ENCODE measurements around the gene ZNF618. TPM values are rescaled to one million over a fixed set of nuclear protein-coding genes. Genes with fewer than 3 reads are reported as not detected.

The ZNF618 gene
- total RNA-seq, 1 experiment from 2014 or later, result 1.8 TPM

DNA sequence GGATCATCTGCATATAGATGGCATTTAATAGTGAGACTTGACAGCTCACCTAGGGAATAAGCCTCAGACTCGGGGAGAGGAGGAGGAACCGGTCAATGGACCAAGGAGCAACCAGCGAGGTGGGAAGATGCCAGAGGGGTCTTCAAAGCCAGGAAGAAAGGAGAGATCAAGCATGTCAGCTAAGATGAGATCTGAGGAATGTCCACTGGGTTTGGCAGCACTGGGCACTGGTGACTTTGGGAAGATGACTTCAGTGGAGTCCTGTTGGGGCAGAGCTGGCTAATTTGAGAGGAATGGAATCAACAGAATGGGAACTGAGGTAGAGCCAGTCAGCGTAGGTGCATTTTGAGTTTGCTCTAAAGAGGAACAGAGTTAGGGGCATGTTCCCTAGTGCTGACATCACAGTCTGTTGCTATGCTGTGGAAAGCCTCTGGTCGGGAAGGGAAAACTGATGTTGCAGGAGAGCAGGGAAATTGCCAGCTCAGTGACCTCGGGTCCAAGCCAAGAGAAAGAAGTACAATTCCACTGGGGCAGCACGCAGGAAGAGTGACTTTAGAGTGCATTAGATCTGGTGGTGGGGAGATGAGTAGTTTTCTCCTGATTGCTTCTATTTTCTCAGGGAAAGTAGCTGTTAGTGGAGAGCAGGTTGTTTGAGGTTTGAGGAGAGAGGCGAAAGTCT lies 56.9 kb downstream of the ZNF618 start:
- no peak for TF ChIP-seq CTCF (IDR thresholded peaks at IDR 0.05)
- TF ChIP-seq TCF7L2 (IDR thresholded peaks at IDR 0.05; ENCODE audit: low read depth, low read length), result no peak
- TF ChIP-seq SIN3A (IDR thresholded peaks at IDR 0.05; ENCODE audit: borderline replicate concordance, insufficient read depth, low read depth, low read length), result no peak
- TF ChIP-seq POLR2AphosphoS5 (IDR thresholded peaks at IDR 0.05; ENCODE audit: low read depth, low read length), result no peak
- TF ChIP-seq, protein P1, sequence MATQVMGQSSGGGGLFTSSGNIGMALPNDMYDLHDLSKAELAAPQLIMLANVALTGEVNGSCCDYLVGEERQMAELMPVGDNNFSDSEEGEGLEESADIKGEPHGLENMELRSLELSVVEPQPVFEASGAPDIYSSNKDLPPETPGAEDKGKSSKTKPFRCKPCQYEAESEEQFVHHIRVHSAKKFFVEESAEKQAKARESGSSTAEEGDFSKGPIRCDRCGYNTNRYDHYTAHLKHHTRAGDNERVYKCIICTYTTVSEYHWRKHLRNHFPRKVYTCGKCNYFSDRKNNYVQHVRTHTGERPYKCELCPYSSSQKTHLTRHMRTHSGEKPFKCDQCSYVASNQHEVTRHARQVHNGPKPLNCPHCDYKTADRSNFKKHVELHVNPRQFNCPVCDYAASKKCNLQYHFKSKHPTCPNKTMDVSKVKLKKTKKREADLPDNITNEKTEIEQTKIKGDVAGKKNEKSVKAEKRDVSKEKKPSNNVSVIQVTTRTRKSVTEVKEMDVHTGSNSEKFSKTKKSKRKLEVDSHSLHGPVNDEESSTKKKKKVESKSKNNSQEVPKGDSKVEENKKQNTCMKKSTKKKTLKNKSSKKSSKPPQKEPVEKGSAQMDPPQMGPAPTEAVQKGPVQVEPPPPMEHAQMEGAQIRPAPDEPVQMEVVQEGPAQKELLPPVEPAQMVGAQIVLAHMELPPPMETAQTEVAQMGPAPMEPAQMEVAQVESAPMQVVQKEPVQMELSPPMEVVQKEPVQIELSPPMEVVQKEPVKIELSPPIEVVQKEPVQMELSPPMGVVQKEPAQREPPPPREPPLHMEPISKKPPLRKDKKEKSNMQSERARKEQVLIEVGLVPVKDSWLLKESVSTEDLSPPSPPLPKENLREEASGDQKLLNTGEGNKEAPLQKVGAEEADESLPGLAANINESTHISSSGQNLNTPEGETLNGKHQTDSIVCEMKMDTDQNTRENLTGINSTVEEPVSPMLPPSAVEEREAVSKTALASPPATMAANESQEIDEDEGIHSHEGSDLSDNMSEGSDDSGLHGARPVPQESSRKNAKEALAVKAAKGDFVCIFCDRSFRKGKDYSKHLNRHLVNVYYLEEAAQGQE (IDR thresholded peaks at IDR 0.05; ENCODE audit: insufficient read depth in 1 of 2, low read depth in 2 of 2, low read length in 1 of 2), result no peak
- H3K27me3 ChIP-seq (ENCODE audit: control insufficient read depth, insufficient read depth, low read length), result no peaks in the 10 kb centered on the region
- no peaks in the 10 kb centered on the region for H3K4me1 ChIP-seq (ENCODE audit: control insufficient read depth, insufficient read depth, low read length)
- ATAC-seq (no peak), DNase-seq (ENCODE audit: low read depth, low spot score) (no peak)
- in situ Hi-C loops (cut with HindIII; ENCODE audit: low pct_unique_long_range_greater_than_20kb, low sequenced_read_pairs), result no loop called here
- ChIA-PET POLR2A (no interaction called here), CTCF (no interaction called here)
- BruUV-seq (replicated peaks), result no TSS peak
- intact Hi-C loops (cut with micrococcal nuclease; ENCODE audit: unreplicated experiment), result no loop called here
- no peaks in the 10 kb centered on the region for H3K36me3 ChIP-seq (ENCODE audit: control insufficient read depth, insufficient read depth, low read length)
- H3K27ac ChIP-seq (ENCODE audit: low read length), result no peak overlapping the region
- no peak overlapping the region for H3K4me3 ChIP-seq (ENCODE audit: low read depth in 2 of 2, low read length in 2 of 2)
- H3K9me3 ChIP-seq (ENCODE audit: control insufficient read depth, insufficient read depth, low read depth, low read length), result no peaks in the 10 kb centered on the region

DNA sequence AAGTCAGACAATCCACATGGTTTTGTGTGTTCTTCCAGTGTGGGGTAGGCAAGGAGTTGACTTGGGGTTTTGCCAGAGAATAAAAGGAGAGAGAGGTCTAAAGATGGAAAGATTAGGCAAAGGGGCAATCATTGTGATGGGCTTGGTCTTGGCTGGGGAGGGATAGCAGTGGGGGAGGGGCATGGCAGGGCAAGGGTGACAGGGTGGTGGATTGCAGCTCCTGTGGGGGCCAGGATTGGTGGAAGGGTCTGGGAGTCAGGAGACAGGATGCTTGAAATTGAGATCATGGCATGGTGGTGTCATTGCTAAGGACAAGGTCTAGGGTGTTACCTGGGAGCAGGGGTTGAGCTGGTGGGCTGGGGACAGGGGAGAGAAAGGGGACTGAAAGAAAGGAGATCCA lies 57.6 kb downstream of the ZNF618 start:
- BruUV-seq (replicated peaks), result no TSS peak
- no peaks in the 10 kb centered on the region for H3K4me1 ChIP-seq (ENCODE audit: control insufficient read depth, insufficient read depth, low read length)
- POLR2A ChIA-PET, result no interaction called here
- no peak for ATAC-seq
- no peak overlapping the region for H3K4me3 ChIP-seq (ENCODE audit: low read depth in 2 of 2, low read length in 2 of 2)
- no peak overlapping the region for H3K27ac ChIP-seq (ENCODE audit: low read length)
- in situ Hi-C loops (cut with HindIII; ENCODE audit: low pct_unique_long_range_greater_than_20kb, low sequenced_read_pairs) (no loop called here), intact Hi-C loops (cut with micrococcal nuclease; ENCODE audit: unreplicated experiment) (no loop called here)
- DNase-seq (ENCODE audit: low read depth, low spot score), result no peak
- H3K9me3 ChIP-seq (ENCODE audit: control insufficient read depth, insufficient read depth, low read depth, low read length), result no peaks in the 10 kb centered on the region
- no peaks in the 10 kb centered on the region for H3K27me3 ChIP-seq (ENCODE audit: control insufficient read depth, insufficient read depth, low read length)
- no peaks in the 10 kb centered on the region for H3K36me3 ChIP-seq (ENCODE audit: control insufficient read depth, insufficient read depth, low read length)
- CTCF ChIA-PET, result no interaction called here
- TF ChIP-seq SIN3A (IDR thresholded peaks at IDR 0.05; ENCODE audit: borderline replicate concordance, insufficient read depth, low read depth, low read length) (no peak), POLR2AphosphoS5 (IDR thresholded peaks at IDR 0.05; ENCODE audit: low read depth, low read length) (no peak), CTCF (IDR thresholded peaks at IDR 0.05) (no peak), TCF7L2 (IDR thresholded peaks at IDR 0.05; ENCODE audit: low read depth, low read length) (no peak)
- TF ChIP-seq, protein P1 (IDR thresholded peaks at IDR 0.05; ENCODE audit: insufficient read depth in 1 of 2, low read depth in 2 of 2, low read length in 1 of 2), result no peak

Measured in Panc1 (cell line).